GM19452 (cell line): Measurements from ENCODE around the gene PLEKHA5.
"Not testable (repeated sequence)": the region's sequence is repeated elsewhere in the genome, so short reads cannot be mapped to it uniquely, and the experiment has no call there.

Experiments used
- ATAC-seq: cut with Tn5 transposase; IDR thresholded peaks from one replicate; pipeline ENCODE4 v1.9.1; 2021; ENCODE audit not compliant: unreplicated experiment

The PLEKHA5 gene

DNA sequence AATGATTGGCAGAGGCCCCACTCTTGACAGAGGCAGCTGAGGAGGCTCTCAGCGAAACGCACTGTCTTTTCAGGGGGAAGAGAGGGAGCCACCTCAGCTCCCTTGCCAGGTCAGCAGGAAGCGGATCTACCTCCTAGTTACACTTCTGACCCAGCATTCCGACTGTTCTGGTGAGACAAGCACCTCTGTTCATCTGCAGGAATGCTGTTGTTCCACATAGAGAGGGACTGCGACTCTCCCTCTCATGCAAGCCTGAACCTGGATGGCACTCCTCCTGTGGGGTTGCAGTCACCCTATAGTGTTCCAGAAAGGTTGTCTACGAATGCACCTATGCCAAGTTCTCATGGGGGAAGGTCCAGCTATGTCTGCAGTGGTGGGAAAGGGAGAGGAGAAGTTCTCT is 272.7 kb downstream of the PLEKHA5 start:
- ATAC-seq: no peak

- ATAC-seq: no peak
These were observed 273.4 kb downstream of the PLEKHA5 start for GRCh38 chr12:19402743-19403431.

GRCh38 chr12:19404242-19404880 is 274.8 kb downstream of the PLEKHA5 start:
- ATAC-seq: no peak

- ATAC-seq: no peak
These were observed 279.8 kb downstream of the PLEKHA5 start for GRCh38 chr12:19409376-19409775.

DNA sequence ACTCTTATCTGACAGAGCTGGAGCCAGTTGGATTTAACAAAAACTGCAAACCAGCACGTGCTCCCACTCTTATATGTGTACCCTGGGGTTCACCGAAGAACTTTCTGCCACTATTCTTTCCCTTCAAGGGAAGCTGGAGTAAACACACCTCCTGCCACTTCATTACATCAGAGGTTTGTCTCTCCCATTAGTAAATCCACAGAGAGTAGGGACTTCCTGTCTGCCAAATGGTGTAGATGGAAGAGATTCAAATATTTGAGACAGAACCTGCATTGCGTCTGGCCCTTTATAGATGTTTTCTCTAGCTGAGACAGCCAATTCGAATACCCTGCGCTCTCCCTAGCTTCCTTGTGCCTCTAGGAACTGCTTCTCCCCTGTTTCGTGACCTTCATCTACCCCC is 280.7 kb downstream of the PLEKHA5 start:
- ATAC-seq: no peak

- no peak for ATAC-seq
These were observed 281.2 kb downstream of the PLEKHA5 start for GRCh38 chr12:19410629-19411185.

GRCh38 chr12:19411234-19412204 is 282.0 kb downstream of the PLEKHA5 start:
- no peak for ATAC-seq

GRCh38 chr12:19412844-19413243 is 283.3 kb downstream of the PLEKHA5 start:
- no peak for ATAC-seq

DNA sequence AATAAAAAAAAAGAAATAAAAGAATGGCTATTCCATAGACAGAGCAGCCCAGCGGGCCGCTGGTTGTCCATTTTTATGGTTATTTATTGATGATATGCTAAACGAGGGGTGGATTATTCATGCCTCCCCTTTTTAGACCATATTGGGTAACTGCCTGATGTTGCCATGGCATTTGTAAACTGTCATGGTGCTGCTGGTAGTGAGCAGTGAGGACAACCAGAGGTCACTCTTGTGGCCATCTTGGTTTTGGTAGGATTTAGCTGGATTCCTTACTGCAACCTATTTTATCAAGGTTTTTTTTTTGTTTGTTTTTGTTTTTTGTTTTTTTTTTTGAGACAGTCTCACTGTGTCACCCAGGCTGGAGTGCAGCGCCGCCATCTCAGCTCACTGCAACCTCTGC is 284.0 kb downstream of the PLEKHA5 start:
- ATAC-seq: not testable (repeated sequence)

GRCh38 chr12:19415563-19415962 is 286.0 kb downstream of the PLEKHA5 start:
- ATAC-seq: no peak

DNA sequence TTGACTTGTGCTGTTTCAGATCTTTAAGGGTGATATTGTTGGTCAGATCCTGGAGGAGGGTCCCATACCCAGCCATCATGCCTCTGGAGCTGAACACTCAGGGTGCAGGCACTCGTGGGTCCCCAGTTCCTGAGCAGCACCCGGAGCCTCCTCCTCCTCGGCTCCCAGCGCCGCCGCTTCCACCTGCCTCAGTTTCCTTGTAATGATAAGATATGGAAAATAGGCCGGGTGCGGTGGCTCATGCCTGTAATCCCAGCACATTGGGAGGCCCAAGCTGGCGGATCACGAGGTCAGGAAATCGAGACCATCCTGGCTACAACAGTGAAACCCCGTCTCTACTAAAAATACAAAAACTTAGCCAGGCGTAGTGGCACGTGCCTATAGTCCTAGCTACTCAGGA is 289.6 kb downstream of the PLEKHA5 start:
- ATAC-seq: no peak

- no peak for ATAC-seq
These were observed 292.2 kb downstream of the PLEKHA5 start for GRCh38 chr12:19421503-19422282.

GRCh38 chr12:19423166-19423930 is 293.8 kb downstream of the PLEKHA5 start:
- ATAC-seq: no peak
